WI38 (cell line): ENCODE measurements around the gene TDRD1.

ENCODE experiments used
- H3K4me3 ChIP-seq: 2 replicates; pipeline ENCODE4 v1.5.1; 2011; ENCODE audit warnings: low read depth, mild to moderate bottlenecking, control low read depth, low read length
- CTCF ChIP-seq: IDR thresholded peaks from 2 replicates; pipeline ENCODE4 v1.5.1; 2012; ENCODE audit warnings: low read depth, mild to moderate bottlenecking, control low read depth, low read length

TDRD1 gene

GRCh38 chr10:114228156-114228555, 49.0 kb downstream of the TDRD1 start:
- TF ChIP-seq CTCF = no peak
- no peak overlapping the region for H3K4me3 ChIP-seq

GRCh38 chr10:114232561-114233176, 53.5 kb downstream of the TDRD1 start:
- TF ChIP-seq CTCF = no peak
- H3K4me3 ChIP-seq = no peak overlapping the region

- H3K4me3 ChIP-seq = no peak overlapping the region
- no peak for TF ChIP-seq CTCF
These were observed 54.3 kb downstream of the TDRD1 start for GRCh38 chr10:114233482-114233881.

GRCh38 chr10:114234132-114234531, 55.0 kb downstream of the TDRD1 start:
- TF ChIP-seq CTCF = no peak
- no peak overlapping the region for H3K4me3 ChIP-seq

- H3K4me3 ChIP-seq = no peak within 1 kb of the TSS
- TF ChIP-seq CTCF = no peak
These were observed 60.2 kb downstream of the TDRD1 start, which contains the start of gene VWA2 for GRCh38 chr10:114239117-114239993. VWA2 (plus strand) TSS chr10:114239254; CDS start chr10:114248714, 9,460 bp downstream.

GRCh38 chr10:114239994-114240345, 60.8 kb downstream of the TDRD1 start:
- no peak for TF ChIP-seq CTCF

GRCh38 chr10:114242235-114242634, 63.1 kb downstream of the TDRD1 start:
- no peak overlapping the region for H3K4me3 ChIP-seq
- TF ChIP-seq CTCF = no peak

More at GRCh38 chr10:114239994-114240345, 60.8 kb downstream of the TDRD1 start:
- H3K4me3 ChIP-seq = no peak overlapping the region
